GM10847 (cell line): ENCODE data around the gene COMMD2.

Source experiments
- POLR2A ChIP-seq: IDR thresholded peaks from 2 replicates; pipeline ENCODE4 v1.6.1; 2011; ENCODE audit not compliant: insufficient read length; ENCODE audit errors: extremely low read depth

COMMD2 gene

GRCh38 chr3:149732234-149732633 lies 20.1 kb downstream of the COMMD2 start:
- no peak for TF ChIP-seq POLR2A

- no peak for TF ChIP-seq POLR2A
Measured at GRCh38 chr3:149727656-149728055, 24.6 kb downstream of the COMMD2 start.

- no peak for TF ChIP-seq POLR2A
Measured at GRCh38 chr3:149726716-149727407, 25.4 kb downstream of the COMMD2 start.

GRCh38 chr3:149723781-149724180 lies 28.5 kb downstream of the COMMD2 start:
- no peak for TF ChIP-seq POLR2A

GRCh38 chr3:149720918-149721317 lies 31.4 kb downstream of the COMMD2 start:
- no peak for TF ChIP-seq POLR2A

- TF ChIP-seq POLR2A, result no peak
Measured at GRCh38 chr3:149717391-149718056, 34.8 kb downstream of the COMMD2 start.

GRCh38 chr3:149716984-149717383 lies 35.3 kb downstream of the COMMD2 start:
- no peak for TF ChIP-seq POLR2A

- no peak for TF ChIP-seq POLR2A
Measured at GRCh38 chr3:149715247-149715646, 37.0 kb downstream of the COMMD2 start.

- TF ChIP-seq POLR2A, result no peak
Measured at GRCh38 chr3:149713730-149714654, 38.3 kb downstream of the COMMD2 start.

GRCh38 chr3:149706905-149707304 lies 45.4 kb downstream of the COMMD2 start:
- TF ChIP-seq POLR2A, result no peak

- no peak for TF ChIP-seq POLR2A
Measured at GRCh38 chr3:149705416-149705815, 46.9 kb downstream of the COMMD2 start.

GRCh38 chr3:149703466-149703865 lies 48.8 kb downstream of the COMMD2 start:
- no peak for TF ChIP-seq POLR2A

- TF ChIP-seq POLR2A, result no peak
Measured at GRCh38 chr3:149702691-149703441, 49.4 kb downstream of the COMMD2 start.

- no peak for TF ChIP-seq POLR2A
Measured at GRCh38 chr3:149701977-149702350, 50.3 kb downstream of the COMMD2 start.
